H4 (cell line): ENCODE results near the gene WDR11. TPM values are rescaled to one million over a fixed set of nuclear protein-coding genes. Genes with fewer than 3 reads are reported as not detected.

Experiments used
- DNase-seq: peaks from one replicate; pipeline ENCODE4 v3.0.0-alpha.2; 2015; ENCODE audit warnings: low spot score
- total RNA-seq: library from RNA; depleted of rRNA; stranded (reverse); fragments of >200 nt; shearing (Covaris generic); gene quantifications from 2 replicates; pipeline ENCODE4 v1.2.3, GENCODE V29; 2014

The WDR11 gene
- total RNA-seq, 1 experiment from 2014 or later = 27.0 TPM

DNA sequence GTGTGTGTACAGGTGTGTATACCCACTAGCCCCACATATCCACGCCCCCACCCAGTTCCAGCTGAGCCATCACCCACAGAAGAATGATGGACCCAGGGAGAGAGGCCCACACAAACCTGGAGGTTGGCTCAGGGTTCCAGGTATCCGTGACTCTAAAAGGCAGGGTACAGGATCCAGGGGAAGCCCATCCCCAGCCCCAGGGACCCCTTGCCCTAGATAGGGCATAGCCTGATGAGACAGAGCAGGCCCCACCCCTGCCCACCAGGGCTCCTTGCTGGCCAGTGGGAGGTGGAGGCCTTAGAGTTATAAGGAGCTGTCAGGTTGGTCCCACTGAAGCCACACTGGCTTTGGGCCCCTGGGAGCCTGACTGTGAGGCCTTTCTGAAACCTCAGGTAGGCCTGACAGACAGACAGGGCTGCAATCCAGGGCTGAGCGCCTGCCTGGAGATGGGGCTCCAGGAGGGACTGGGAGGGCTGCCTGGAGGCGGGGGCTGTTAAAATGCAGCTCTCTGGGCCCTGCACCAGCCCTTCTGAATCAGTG, 93.5 kb downstream of the WDR11 start:
- no peak for DNase-seq

DNA sequence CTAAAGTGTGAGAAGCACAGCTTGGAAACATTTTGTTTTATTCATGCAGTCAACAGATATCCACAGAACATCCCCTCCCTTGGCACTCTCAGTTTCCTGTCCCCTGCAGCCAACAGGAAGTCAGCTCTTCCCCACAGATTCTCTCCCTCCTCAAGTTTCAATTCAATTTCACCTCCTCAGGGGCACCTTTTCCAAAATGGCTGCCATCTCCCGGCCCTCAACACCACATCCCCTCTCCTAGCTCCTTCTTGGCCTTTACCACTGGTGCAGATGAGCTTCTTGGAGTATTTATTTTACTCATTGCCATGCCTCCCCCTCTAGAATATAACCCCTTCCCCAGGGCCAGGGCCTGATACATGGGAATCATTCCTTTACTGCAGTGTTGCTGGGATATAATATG, 94.0 kb downstream of the WDR11 start:
- DNase-seq = no peak

DNA sequence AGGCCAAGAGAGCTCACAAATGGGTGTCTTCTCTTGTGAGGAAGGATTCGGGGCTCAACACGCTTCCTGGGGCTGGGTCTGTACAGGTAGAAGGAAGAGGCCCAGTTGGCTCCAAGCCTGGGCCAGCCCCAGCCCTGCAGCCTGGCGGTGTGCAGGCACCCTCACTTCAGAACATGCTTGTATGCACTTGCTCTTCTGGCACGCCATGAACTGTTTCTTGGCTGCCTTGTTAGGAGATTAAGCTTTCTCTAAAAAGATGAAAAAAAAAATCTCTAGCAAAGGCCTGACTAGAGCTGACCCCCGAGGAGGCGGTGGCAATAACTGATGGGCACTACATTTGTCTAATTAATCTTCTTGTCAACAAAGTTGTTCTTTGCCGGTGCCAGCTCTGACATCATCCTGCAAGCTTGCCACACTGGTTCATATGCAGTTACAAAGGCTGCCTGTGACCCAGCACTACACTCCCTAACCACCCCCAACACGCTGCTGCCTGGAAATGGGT, 94.7 kb downstream of the WDR11 start:
- peak; percentile 68 for DNase-seq

DNA sequence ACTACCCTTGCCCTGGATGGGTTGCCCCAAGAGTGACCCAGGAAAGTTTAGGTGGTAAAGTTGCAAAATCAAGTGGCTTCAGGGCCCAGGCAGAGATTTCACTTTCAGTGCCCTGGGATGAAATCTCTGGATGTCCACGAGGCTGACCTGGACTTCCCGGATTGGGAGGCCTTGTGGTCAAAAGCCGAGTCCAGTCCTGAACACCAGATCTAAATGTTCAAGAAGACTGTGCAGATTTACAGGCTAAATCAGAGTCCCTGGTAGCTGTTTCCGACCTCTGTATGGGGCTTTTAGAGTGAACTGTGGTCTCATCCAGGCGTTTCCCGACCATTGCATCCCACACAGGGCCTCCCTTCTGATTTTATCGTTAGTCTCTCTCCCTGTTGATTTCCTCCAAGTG, 95.3 kb downstream of the WDR11 start:
- no peak for DNase-seq

DNA sequence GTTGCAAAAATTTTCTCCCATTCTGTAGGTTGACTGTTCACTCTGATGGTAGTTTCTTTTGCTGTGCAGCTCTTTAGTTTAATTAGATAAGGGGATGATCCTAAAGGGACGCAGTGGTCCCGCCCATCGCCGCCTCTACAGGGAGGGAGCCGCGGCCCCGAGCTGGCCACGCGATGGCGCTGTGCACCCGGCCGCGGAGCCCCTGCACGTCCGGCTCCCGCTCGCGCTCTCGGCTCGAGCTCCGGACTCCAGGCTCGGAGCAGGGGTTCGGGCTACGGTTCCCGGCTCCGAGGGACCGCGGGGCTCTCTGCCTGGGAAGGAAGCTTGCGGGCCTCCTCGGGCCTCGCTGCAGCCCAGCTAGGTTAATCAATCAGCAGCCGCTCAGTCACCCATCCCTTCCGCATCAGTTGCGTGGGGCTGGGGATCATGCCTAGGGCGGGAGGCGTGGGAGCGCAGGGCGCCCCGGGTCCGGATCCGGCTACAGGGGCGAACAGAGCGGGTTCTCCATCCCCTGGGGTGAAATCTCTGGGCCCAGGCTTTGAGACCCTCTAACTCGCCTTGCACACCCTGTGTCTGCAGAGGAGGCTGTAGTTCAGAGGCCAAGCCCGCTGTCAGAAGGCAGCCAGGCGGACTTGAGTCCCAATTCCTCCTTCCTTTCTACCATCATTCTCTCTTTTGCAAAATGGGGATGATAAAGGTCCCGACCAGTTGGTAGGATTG, 97.9 kb downstream of the WDR11 start:
- DNase-seq = peak; percentile 48

DNA sequence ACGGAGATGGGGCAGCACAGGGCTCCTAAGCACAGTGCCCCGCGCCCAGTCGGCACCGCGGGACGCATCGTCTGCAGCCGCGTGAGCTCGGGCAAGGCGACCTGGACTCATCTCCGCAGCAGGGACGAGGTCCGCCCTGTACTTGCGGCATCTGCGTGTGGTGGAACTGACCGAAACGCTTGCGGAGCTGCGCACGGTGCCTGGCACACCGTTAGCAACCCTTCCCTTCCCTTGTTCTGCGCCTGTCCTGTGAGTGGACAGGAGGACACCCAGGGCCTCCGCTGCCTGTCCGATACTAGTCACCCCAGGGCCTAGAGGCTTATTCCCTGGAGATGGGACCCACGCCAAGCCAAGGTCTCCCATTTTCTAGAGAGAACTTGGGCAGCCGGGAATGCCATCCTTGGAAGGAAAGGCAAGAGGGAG, 98.5 kb downstream of the WDR11 start:
- DNase-seq = no peak

DNA sequence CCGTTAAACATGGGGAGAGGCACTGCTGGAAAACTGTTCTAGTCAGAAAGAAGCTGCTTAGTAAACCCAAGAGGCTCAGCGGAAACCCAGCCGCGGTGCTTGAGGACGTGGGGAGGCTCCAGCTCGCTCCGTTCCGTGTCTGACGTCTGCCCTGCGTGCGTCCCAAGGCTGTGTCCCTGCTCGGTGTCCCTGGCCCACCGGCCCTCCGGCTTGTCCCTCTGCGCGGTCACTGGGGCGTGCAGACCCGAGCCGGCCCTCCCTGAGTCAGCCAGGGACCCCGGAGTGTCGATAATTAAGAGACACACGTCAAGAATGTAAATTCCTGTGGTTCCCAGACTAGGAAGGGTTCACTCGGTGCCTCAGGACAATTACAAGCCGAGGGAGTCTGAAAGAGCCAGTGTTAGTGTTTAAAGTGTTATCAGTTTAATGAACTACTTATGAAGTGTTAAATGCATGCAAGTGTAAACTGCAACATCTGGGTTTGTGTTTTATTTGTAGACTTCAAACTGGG, 98.9 kb downstream of the WDR11 start:
- DNase-seq = no peak

DNA sequence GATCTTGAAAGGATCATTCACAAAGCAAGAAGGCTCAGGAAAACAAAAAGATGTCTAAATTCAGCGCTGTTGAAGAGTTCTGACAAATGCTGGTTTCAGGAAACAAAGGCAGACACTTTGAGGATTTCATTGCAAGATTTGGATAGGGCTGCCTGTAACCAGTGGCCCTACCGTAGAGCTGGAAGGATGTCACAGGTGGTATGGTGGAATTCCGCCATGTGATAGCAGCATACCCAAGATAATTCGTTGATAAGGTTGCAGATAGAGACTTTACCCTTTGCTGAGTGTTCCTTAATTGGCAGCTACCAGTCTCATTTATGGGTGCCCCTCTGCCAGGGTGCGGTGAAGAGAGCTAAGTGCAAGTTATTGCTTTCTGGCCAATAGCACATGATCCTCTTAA, 100.1 kb downstream of the WDR11 start:
- no peak for DNase-seq

DNA sequence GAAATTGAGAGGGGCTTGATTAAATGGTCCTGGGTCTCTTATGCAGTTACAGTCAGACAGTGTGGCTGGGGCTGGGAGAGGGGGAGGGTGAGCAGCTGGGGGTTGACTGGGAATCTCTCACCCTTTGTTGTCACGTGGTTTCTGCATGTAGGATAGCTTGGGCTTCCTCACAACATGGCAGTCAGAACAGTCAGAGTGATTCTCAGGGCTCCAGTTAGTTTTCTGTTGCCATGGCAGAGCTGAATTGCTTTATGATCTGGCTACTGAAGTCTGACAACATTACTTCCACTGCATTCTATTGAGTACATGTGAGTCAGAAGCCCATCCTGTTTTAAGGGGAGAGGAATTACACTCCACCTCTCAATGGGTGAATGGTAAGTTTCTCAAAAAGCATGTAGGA, 102.7 kb downstream of the WDR11 start:
- DNase-seq = no peak
